ENCODE measurements around the gene NAA80.
"Not testable (repeated sequence)": the region's sequence is repeated elsewhere in the genome, so short reads cannot be mapped to it uniquely, and the experiment has no call there.

Gene NAA80

GRCh38 chr3:50316657-50317242, 17.5 kb upstream of the NAA80 start:
- Histone ChIP-seq H3K27ac (no peak overlapping the region), H3K9me3 (ENCODE audit: severe bottlenecking) (no peaks in the 10 kb centered on the region), H3K4me3 (ENCODE audit: low read depth, low read length) (no peak overlapping the region), H3K27me3 (ENCODE audit: insufficient read depth, low read depth, severe bottlenecking) (no peaks in the 10 kb centered on the region), H3K36me3 (peaks cover 37% of the 10 kb centered on the region)
- no peak for DNase-seq
- TF ChIP-seq CTCF (IDR thresholded peaks at IDR 0.05; ENCODE audit: low read depth, low read length), result no peak

- Histone ChIP-seq H3K27me3 (ENCODE audit: insufficient read depth, low read depth, severe bottlenecking) (no peaks in the 10 kb centered on the region), H3K4me3 (ENCODE audit: low read depth, low read length) (no peak overlapping the region), H3K27ac (no peak overlapping the region), H3K9me3 (ENCODE audit: severe bottlenecking) (no peaks in the 10 kb centered on the region), H3K36me3 (peaks cover 34% of the 10 kb centered on the region)
- no peak for DNase-seq
- TF ChIP-seq CTCF (IDR thresholded peaks at IDR 0.05; ENCODE audit: low read depth, low read length), result no peak
Measured at GRCh38 chr3:50314816-50315215, 15.6 kb upstream of the NAA80 start.

GRCh38 chr3:50314342-50314741, 15.1 kb upstream of the NAA80 start:
- Histone ChIP-seq H3K27ac (no peak overlapping the region; the same call in 1 of the 2 replicates), H3K36me3 (peaks cover 29% of the 10 kb centered on the region), H3K4me3 (ENCODE audit: low read depth, low read length) (no peak overlapping the region), H3K27me3 (ENCODE audit: insufficient read depth, low read depth, severe bottlenecking) (no peaks in the 10 kb centered on the region), H3K9me3 (ENCODE audit: severe bottlenecking) (no peaks in the 10 kb centered on the region)
- DNase-seq, result no peak
- no peak for TF ChIP-seq CTCF (IDR thresholded peaks at IDR 0.05; ENCODE audit: low read depth, low read length)

GRCh38 chr3:50312041-50312440, 12.8 kb upstream of the NAA80 start:
- not testable (repeated sequence) for H3K4me3 ChIP-seq (ENCODE audit: low read depth, low read length); H3K27me3 ChIP-seq (ENCODE audit: insufficient read depth, low read depth, severe bottlenecking); DNase-seq; H3K27ac ChIP-seq
- H3K36me3 ChIP-seq, result peaks cover 12% of the 10 kb centered on the region
- peaks cover 15% of the 10 kb centered on the region for H3K9me3 ChIP-seq (ENCODE audit: severe bottlenecking)

GRCh38 chr3:50304601-50305000, 5.4 kb upstream of the NAA80 start:
- H3K36me3 ChIP-seq, result peaks cover 3% of the 10 kb centered on the region
- H3K27ac ChIP-seq, result no peak overlapping the region
- H3K4me3 ChIP-seq (ENCODE audit: low read depth, low read length), result no peak overlapping the region
- no peak for DNase-seq
- no peak for TF ChIP-seq CTCF (IDR thresholded peaks at IDR 0.05; ENCODE audit: low read depth, low read length)
- H3K9me3 ChIP-seq (ENCODE audit: severe bottlenecking), result peaks cover 16% of the 10 kb centered on the region
- H3K27me3 ChIP-seq (ENCODE audit: insufficient read depth, low read depth, severe bottlenecking), result no peaks in the 10 kb centered on the region

- peak within 1 kb of the TSS; percentile 35 for H3K4me3 ChIP-seq (ENCODE audit: low read depth, low read length)
- H3K27me3 ChIP-seq (ENCODE audit: insufficient read depth, low read depth, severe bottlenecking), result no peaks in the 10 kb centered on the region
- H3K36me3 ChIP-seq, result no peaks in the 10 kb centered on the region
- peak within 1 kb of the TSS; percentile 80 for H3K27ac ChIP-seq
- H3K9me3 ChIP-seq (ENCODE audit: severe bottlenecking), result peaks cover 7% of the 10 kb centered on the region
- DNase-seq, result peak; percentile 94
- TF ChIP-seq CTCF (IDR thresholded peaks at IDR 0.05; ENCODE audit: low read depth, low read length), result peak; percentile 56
Measured at GRCh38 chr3:50303013-50303815, 4.0 kb upstream of the NAA80 start, which contains the start of gene HYAL1. Gene HYAL1, minus strand, starts transcription at chr3:50303574. Its CDS starts 618 bp downstream, at chr3:50302956.

Data from WERI-Rb-1 (cell line).